Gastrocnemius medialis (tissue), 4 donors: ENCODE data around the gene LIMCH1. TPM values are rescaled to one million over a fixed set of nuclear protein-coding genes. Genes with fewer than 3 reads are reported as not detected.

ENCODE experiments used
- ATAC-seq, 2 donors: fragments of 150-250 bp; one replicate each; pipeline ENCODE4 v1.9.1; 2016
- DNase-seq, 2 donors: peaks; one replicate each; pipeline ENCODE4 v3.0.0-alpha.2; 2019
- H3K27ac ChIP-seq, 4 donors: fragments of 200-600 bp; sonication (generic); 1 replicate in 1 of 4; 2 replicates in 3 of 4; pipeline ENCODE4 v1.5.1; 2016 to 2018; ENCODE audit warnings: mild to moderate bottlenecking in 2 of 4, moderate library complexity in 1 of 4
- H3K27me3 ChIP-seq, 3 donors: fragments of 200-600 bp; sonication (generic) in 2 of 3; 1 replicate in 1 of 3; 2 replicates in 2 of 3; pipeline versions ENCODE4 v1.5.1 to v1.6.0; 2016 to 2019; ENCODE audit warnings: mild to moderate bottlenecking in 1 of 3, moderate library complexity in 1 of 3
- H3K36me3 ChIP-seq, 2 donors: fragments of 200-600 bp; sonication (generic) in 1 of 2; one replicate each; pipeline ENCODE4 v1.5.1; 2017 to 2018
- H3K4me1 ChIP-seq, 2 donors: fragments of 200-600 bp; sonication (generic) in 1 of 2; one replicate each; pipeline ENCODE4 v1.5.1; 2016 to 2017; ENCODE audit warnings: mild to moderate bottlenecking in 2 of 2
- H3K4me3 ChIP-seq, 4 donors: fragments of 200-600 bp; sonication (generic) in 3 of 4; 1 replicate in 1 of 4; 2 replicates in 3 of 4; pipeline ENCODE4 v1.5.1; 2016 to 2019; ENCODE audit warnings: mild to moderate bottlenecking in 2 of 4
- H3K9me3 ChIP-seq, 3 donors: fragments of 200-600 bp; sonication (generic) in 2 of 3; 1 replicate in 1 of 3; 2 replicates in 2 of 3; pipeline ENCODE4 v1.5.1; 2016 to 2019
- CTCF ChIP-seq, 5 experiments: fragments of 450-650 bp in 3 of 5; fragments of 200-600 bp in 2 of 5; sonication (generic) in 2 of 5; IDR thresholded peaks in 4 of 5; conservative IDR thresholded peaks in 1 of 5; 1 replicate in 4 of 5; 2 replicates in 1 of 5; pipeline ENCODE4 v1.5.1; 2016 to 2019; ENCODE audit warnings: antibody characterized with exemption in 5 of 5, mild to moderate bottlenecking in 3 of 5, moderate library complexity in 3 of 5
- POLR2A ChIP-seq, 2 donors: fragments of 450-650 bp; IDR thresholded peaks; one replicate each; pipeline ENCODE4 v1.6.1; 2017; ENCODE audit warnings: antibody characterized with exemption in 2 of 2, mild to moderate bottlenecking in 2 of 2, moderate library complexity in 2 of 2
- in situ Hi-C, 4 donors: fragments of 200-750 bp; cut with MboI; loops; one replicate each; pipeline versions ENCODE4 v1.15.0 to v1.8.0; 2017; ENCODE audit warnings: low sequenced_read_pairs in 4 of 4
- intact Hi-C: fragments of 100-400 bp; cut with DNase I; formaldehyde crosslinking; loops from one replicate; pipeline ENCODE4 v1.15.1; 2023; ENCODE audit warnings: low total_unique reads
- total RNA-seq, 4 donors: library from RNA; depleted of rRNA; stranded (reverse); fragments of >200 nt; gene quantifications; one replicate each; pipeline versions ENCODE4 v1.1.0 to v1.2.3, GENCODE V29; 2016

Gene LIMCH1
- total RNA-seq, 4 donors from 2014 or later = 36.2 to 71.4 (median 52.1) TPM

- intact Hi-C loops (no loop called here), in situ Hi-C loops (loop anchor here in 3 of 4 donors (10.0 to 25.0 kb wide), 2 partner anchors 169 to 171 kb away; no protein-coding TSS in a partner anchor)
- Histone ChIP-seq H3K27ac (peak overlapping the region; percentile 49 to 94 (median 62)), H3K27me3 (no peaks in the 10 kb centered on the region), H3K36me3 (no peaks in the 10 kb centered on the region), H3K9me3 (no peaks in the 10 kb centered on the region), H3K4me3 (no peak overlapping the region), H3K4me1 (peaks cover 45 to 55% of the 10 kb centered on the region in 2 donors)
- DNase-seq (no peak), ATAC-seq (no peak)
- TF ChIP-seq CTCF (IDR thresholded peaks at IDR 0.05 in 4 of 5, conservative IDR thresholded peaks at IDR 0.05 in 1 of 5) (no peak), POLR2A (IDR thresholded peaks at IDR 0.05) (no peak)
Observed at GRCh38 chr4:41533680-41534079, 4.3 kb upstream of the LIMCH1 start.

GRCh38 chr4:41534404-41534803 lies 3.6 kb upstream of the LIMCH1 start:
- no peak for DNase-seq
- in situ Hi-C loops = loop anchor here in 3 of 4 donors (10.0 to 25.0 kb wide), 2 partner anchors 170 to 172 kb away; no protein-coding TSS in a partner anchor
- Histone ChIP-seq H3K27ac (peak overlapping the region in 3 of 4 donors; percentile 19 to 94 (median 61)), H3K4me1 (peaks cover 47 to 53% of the 10 kb centered on the region in 2 donors), H3K4me3 (no peak overlapping the region), H3K36me3 (no peaks in the 10 kb centered on the region), H3K9me3 (no peaks in the 10 kb centered on the region), H3K27me3 (no peaks in the 10 kb centered on the region)
- no peak for TF ChIP-seq POLR2A (IDR thresholded peaks at IDR 0.05)
- no peak for TF ChIP-seq CTCF (IDR thresholded peaks at IDR 0.05 in 4 of 5, conservative IDR thresholded peaks at IDR 0.05 in 1 of 5)
- intact Hi-C loops = no loop called here
- ATAC-seq = no peak

GRCh38 chr4:41535911-41536371 lies 2.0 kb upstream of the LIMCH1 start:
- H3K4me1 ChIP-seq = peaks cover 55 to 63% of the 10 kb centered on the region in 2 donors

GRCh38 chr4:41537292-41537890 lies 566 bp upstream of the LIMCH1 start:
- in situ Hi-C loops (loop anchor here in 3 of 4 donors (10.0 to 25.0 kb wide), 2 partner anchors 173 to 175 kb away; no protein-coding TSS in a partner anchor), intact Hi-C loops (loop anchor here (5.0 kb wide), 3 partner anchors 105 to 1900 kb away; partner anchors contain the start of gene SMIM14)
- Histone ChIP-seq H3K27ac (peak overlapping the region; percentile 85 to 94 (median 91)), H3K4me1 (peaks cover 63 to 69% of the 10 kb centered on the region in 2 donors), H3K36me3 (no peaks in the 10 kb centered on the region), H3K4me3 (no peak overlapping the region), H3K9me3 (no peaks in the 10 kb centered on the region), H3K27me3 (no peaks in the 10 kb centered on the region)
- TF ChIP-seq POLR2A (IDR thresholded peaks at IDR 0.05) (no peak), CTCF (IDR thresholded peaks at IDR 0.05 in 4 of 5, conservative IDR thresholded peaks at IDR 0.05 in 1 of 5) (no peak)
- ATAC-seq = no peak
- no peak for DNase-seq

More at GRCh38 chr4:41535911-41536371, 2.0 kb upstream of the LIMCH1 start:
- ATAC-seq (no peak), DNase-seq (no peak)
- Histone ChIP-seq H3K4me3 (no peak overlapping the region), H3K27me3 (no peaks in the 10 kb centered on the region), H3K36me3 (no peaks in the 10 kb centered on the region), H3K9me3 (no peaks in the 10 kb centered on the region), H3K27ac (peak overlapping the region; percentile 64 to 94 (median 82))
- in situ Hi-C loops = loop anchor here in 3 of 4 donors (10.0 to 25.0 kb wide), 2 partner anchors 171 to 174 kb away; no protein-coding TSS in a partner anchor
- TF ChIP-seq CTCF (IDR thresholded peaks at IDR 0.05 in 4 of 5, conservative IDR thresholded peaks at IDR 0.05 in 1 of 5) (no peak), POLR2A (IDR thresholded peaks at IDR 0.05) (no peak)
- intact Hi-C loops = loop anchor here (5.0 kb wide), 3 partner anchors 106 to 1899 kb away; partner anchors contain the start of gene SMIM14
